ENCODE results near the gene RREB1.

- TF ChIP-seq POLR2A (IDR thresholded peaks at IDR 0.05; ENCODE audit: low read depth, low read length), result no peak
- TF ChIP-seq, protein P1, sequence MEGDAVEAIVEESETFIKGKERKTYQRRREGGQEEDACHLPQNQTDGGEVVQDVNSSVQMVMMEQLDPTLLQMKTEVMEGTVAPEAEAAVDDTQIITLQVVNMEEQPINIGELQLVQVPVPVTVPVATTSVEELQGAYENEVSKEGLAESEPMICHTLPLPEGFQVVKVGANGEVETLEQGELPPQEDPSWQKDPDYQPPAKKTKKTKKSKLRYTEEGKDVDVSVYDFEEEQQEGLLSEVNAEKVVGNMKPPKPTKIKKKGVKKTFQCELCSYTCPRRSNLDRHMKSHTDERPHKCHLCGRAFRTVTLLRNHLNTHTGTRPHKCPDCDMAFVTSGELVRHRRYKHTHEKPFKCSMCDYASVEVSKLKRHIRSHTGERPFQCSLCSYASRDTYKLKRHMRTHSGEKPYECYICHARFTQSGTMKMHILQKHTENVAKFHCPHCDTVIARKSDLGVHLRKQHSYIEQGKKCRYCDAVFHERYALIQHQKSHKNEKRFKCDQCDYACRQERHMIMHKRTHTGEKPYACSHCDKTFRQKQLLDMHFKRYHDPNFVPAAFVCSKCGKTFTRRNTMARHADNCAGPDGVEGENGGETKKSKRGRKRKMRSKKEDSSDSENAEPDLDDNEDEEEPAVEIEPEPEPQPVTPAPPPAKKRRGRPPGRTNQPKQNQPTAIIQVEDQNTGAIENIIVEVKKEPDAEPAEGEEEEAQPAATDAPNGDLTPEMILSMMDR (conservative IDR thresholded peaks at IDR 0.05; ENCODE audit: low read depth, low read length), result no peak
- TF ChIP-seq CHD1 (IDR thresholded peaks at IDR 0.05; ENCODE audit: low read depth, low read length), result no peak
- no peak for TF ChIP-seq SMC3 (IDR thresholded peaks at IDR 0.05; ENCODE audit: low read depth, low read length)
- TF ChIP-seq FOS (IDR thresholded peaks at IDR 0.05; ENCODE audit: low read depth, low read length), result no peak
- no peak for TF ChIP-seq RAD21 (IDR thresholded peaks at IDR 0.05; ENCODE audit: low read length)
- TF ChIP-seq, protein P2, sequence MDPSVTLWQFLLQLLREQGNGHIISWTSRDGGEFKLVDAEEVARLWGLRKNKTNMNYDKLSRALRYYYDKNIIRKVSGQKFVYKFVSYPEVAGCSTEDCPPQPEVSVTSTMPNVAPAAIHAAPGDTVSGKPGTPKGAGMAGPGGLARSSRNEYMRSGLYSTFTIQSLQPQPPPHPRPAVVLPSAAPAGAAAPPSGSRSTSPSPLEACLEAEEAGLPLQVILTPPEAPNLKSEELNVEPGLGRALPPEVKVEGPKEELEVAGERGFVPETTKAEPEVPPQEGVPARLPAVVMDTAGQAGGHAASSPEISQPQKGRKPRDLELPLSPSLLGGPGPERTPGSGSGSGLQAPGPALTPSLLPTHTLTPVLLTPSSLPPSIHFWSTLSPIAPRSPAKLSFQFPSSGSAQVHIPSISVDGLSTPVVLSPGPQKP (IDR thresholded peaks at IDR 0.05; ENCODE audit: borderline replicate concordance, low read depth, low read length), result no peak
- no peak for TF ChIP-seq USF2 (IDR thresholded peaks at IDR 0.05; ENCODE audit: low read depth, low read length)
- TF ChIP-seq MAZ (IDR thresholded peaks at IDR 0.05; ENCODE audit: borderline replicate concordance, low read depth, low read length), result no peak
- TF ChIP-seq CEBPB (IDR thresholded peaks at IDR 0.05; ENCODE audit: low read depth, low read length), result no peak
- no peak for TF ChIP-seq MXI1 (IDR thresholded peaks at IDR 0.05; ENCODE audit: borderline replicate concordance, low read depth, low read length)
- no peak for TF ChIP-seq NFE2L2 (IDR thresholded peaks at IDR 0.05; ENCODE audit: low read depth, low read length)
- TF ChIP-seq BHLHE40 (IDR thresholded peaks at IDR 0.05; ENCODE audit: low read depth, low read length), result no peak
- no peak for TF ChIP-seq RFX5 (IDR thresholded peaks at IDR 0.05; ENCODE audit: low read depth, low read length)
Measured at GRCh38 chr6:7201732-7202541, 94.2 kb downstream of the RREB1 start.
